ENCODE results near the gene RHAG.

The RHAG gene

GRCh38 chr6:49556429-49556837, 80.2 kb downstream of the RHAG start:
- H3K9ac ChIP-seq (ENCODE audit: low read depth, low read length), result no peak overlapping the region
- H3K36me3 ChIP-seq (ENCODE audit: control insufficient read depth, insufficient read depth, low read length), result no peaks in the 10 kb centered on the region
- no peaks in the 10 kb centered on the region for H3K9me3 ChIP-seq (ENCODE audit: control insufficient read depth, insufficient read depth, low read length)
- H3K27me3 ChIP-seq (ENCODE audit: control insufficient read depth, insufficient read depth, low read length), result peaks cover 54% of the 10 kb centered on the region
- no peak overlapping the region for H3K4me3 ChIP-seq (ENCODE audit: low read depth, low read length)
- peaks cover 10% of the 10 kb centered on the region for H3K4me1 ChIP-seq (ENCODE audit: control insufficient read depth, insufficient read depth, low read length)

- Histone ChIP-seq H3K27me3 (ENCODE audit: control insufficient read depth, insufficient read depth, low read length) (peaks cover 54% of the 10 kb centered on the region), H3K36me3 (ENCODE audit: control insufficient read depth, insufficient read depth, low read length) (no peaks in the 10 kb centered on the region), H3K4me1 (ENCODE audit: control insufficient read depth, insufficient read depth, low read length) (peaks cover 10% of the 10 kb centered on the region), H3K9ac (ENCODE audit: low read depth, low read length) (no peak overlapping the region), H3K9me3 (ENCODE audit: control insufficient read depth, insufficient read depth, low read length) (no peaks in the 10 kb centered on the region), H3K4me3 (ENCODE audit: low read depth, low read length) (no peak overlapping the region)
These were observed 80.7 kb downstream of the RHAG start for GRCh38 chr6:49555951-49556350.
